HG02973 (cell line): ENCODE measurements around the gene ZFP42.
"Not testable (repeated sequence)": the region's sequence is repeated elsewhere in the genome, so short reads cannot be mapped to it uniquely, and the experiment has no call there.

Experiments used
- ATAC-seq: cut with Tn5 transposase; IDR thresholded peaks from one replicate; pipeline ENCODE4 v1.9.1; 2021; ENCODE audit warnings: moderate library complexity; ENCODE audit not compliant: unreplicated experiment

The ZFP42 gene

GRCh38 chr4:187995322-187996207 is at the start of gene ZFP42:
TSS of gene ZFP42 (plus strand) at chr4:187995771. CDS start at chr4:188002808, 7,037 bp downstream.
- ATAC-seq: no peak

- ATAC-seq: no peak
Measured at GRCh38 chr4:187961171-187961570, 34.4 kb upstream of the ZFP42 start.

- no peak for ATAC-seq
Measured at GRCh38 chr4:187961961-187962360, 33.6 kb upstream of the ZFP42 start.

- ATAC-seq: no peak
Measured at GRCh38 chr4:187962926-187963325, 32.6 kb upstream of the ZFP42 start.

GRCh38 chr4:187965726-187966125 is 29.8 kb upstream of the ZFP42 start:
- ATAC-seq: no peak

GRCh38 chr4:187972135-187972534 is 23.4 kb upstream of the ZFP42 start:
- no peak for ATAC-seq

- no peak for ATAC-seq
Measured at GRCh38 chr4:187983746-187984145, 11.8 kb upstream of the ZFP42 start.

GRCh38 chr4:187992971-187993370 is 2.6 kb upstream of the ZFP42 start:
- no peak for ATAC-seq

- no peak for ATAC-seq
Measured at GRCh38 chr4:187993827-187994226, 1.7 kb upstream of the ZFP42 start.

- no peak for ATAC-seq
Measured at GRCh38 chr4:187996502-187997177, 1.1 kb downstream of the ZFP42 start.

GRCh38 chr4:187997991-187998390 is 2.4 kb downstream of the ZFP42 start:
- ATAC-seq: not testable (repeated sequence)

- ATAC-seq: no peak
Measured at GRCh38 chr4:187999406-187999932, 3.9 kb downstream of the ZFP42 start.

GRCh38 chr4:188002323-188002722 is 6.8 kb downstream of the ZFP42 start:
- no peak for ATAC-seq

- ATAC-seq: no peak
Measured at GRCh38 chr4:188002751-188003150, 7.2 kb downstream of the ZFP42 start.

- ATAC-seq: no peak
Measured at GRCh38 chr4:188005561-188005960, 10.0 kb downstream of the ZFP42 start.

- ATAC-seq: no peak
Measured at GRCh38 chr4:188006285-188006848, 10.8 kb downstream of the ZFP42 start.

GRCh38 chr4:188008377-188008776 is 12.8 kb downstream of the ZFP42 start:
- no peak for ATAC-seq

- ATAC-seq: no peak
Measured at GRCh38 chr4:188012426-188012945, 16.9 kb downstream of the ZFP42 start.

GRCh38 chr4:188015025-188015940 is 19.7 kb downstream of the ZFP42 start:
- no peak for ATAC-seq

GRCh38 chr4:188016754-188017153 is 21.2 kb downstream of the ZFP42 start:
- no peak for ATAC-seq
